GM19240 (cell line): ENCODE results near the gene ARL6.
A peak's percentile ranks its signal among the peaks of the same experiment; 100 is the strongest.

Experiments
- DNase-seq: peaks from one replicate; pipeline ENCODE4 v3.0.0; 2011; ENCODE audit warnings: low spot score; ENCODE audit not compliant: insufficient read length

ARL6 gene

DNA sequence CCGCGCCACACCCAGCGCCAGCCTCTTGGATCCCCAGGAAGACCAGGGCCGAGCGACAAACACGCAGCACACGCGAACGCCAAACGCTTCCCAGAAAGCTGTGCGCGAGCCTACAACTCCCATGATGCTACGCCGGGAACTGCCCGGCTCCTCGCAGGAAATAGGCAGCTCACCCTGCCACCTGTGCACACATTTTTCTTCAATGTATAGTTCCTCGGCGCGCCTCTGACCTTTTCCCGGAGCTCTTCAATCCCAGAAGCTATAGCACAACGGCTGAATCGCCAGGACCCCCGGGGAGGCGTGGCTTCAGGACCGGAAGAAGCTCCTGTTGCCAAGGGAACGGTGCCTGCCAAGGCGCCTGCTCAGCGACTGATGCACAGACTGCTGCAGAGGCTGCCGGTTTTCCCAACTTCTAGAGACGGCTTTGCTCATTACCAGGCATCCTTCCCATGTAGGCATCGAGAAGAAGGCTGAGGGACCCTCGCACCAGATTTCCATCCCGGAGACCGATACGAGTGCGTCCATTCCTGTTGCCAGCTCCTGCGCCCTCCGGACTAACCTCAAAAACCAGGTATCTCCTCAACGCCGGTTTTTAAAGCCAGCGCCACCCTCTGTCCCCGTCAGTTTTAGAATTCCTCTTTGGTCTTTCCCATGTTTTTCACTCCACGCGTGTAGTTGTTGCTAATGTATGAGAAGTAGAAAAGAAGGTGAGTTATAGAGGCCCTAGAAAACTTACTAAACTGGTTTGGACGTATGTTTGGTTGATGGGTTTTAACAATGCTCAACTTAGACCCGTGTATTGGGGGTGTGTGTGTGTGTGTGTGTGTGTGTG lies at the start of gene ARL6:
TSS of gene ARL6 (plus strand) at position 352 of the 832 bp plus-strand sequence. CDS start 3,350 bp downstream, outside the sequence.
- peak; percentile 23 for DNase-seq

DNA sequence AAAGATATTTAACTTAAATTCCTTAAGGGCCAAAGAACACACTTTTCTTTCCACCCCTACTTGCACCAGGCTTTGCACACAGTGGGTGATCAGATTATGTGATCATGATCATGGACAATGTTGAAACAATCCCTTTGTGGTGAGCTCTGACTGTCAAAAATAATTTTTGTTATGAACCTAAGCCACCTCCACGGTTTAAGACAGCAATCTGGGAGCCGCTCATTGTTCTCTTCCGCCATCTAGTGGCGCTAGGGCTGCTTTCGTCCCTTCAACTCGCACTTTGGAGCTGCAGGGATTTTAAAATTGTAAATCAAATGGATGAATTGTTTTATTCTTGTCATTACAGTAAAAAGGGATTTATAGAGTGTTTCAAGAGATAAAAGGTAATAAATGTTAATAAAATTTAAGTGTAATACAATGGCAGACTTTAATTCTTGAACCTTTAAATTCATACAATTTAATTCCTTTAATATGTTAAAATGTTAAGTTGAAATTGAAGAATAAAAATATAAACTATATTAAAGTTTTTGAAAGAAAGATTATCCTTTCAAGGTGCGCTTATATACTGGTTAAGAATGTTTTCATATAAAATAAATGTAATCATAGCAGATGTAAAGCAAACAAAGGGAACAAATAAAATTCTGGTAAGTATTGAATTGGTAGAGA lies 45.3 kb upstream of the ARL6 start:
- DNase-seq = peak; percentile 20

DNA sequence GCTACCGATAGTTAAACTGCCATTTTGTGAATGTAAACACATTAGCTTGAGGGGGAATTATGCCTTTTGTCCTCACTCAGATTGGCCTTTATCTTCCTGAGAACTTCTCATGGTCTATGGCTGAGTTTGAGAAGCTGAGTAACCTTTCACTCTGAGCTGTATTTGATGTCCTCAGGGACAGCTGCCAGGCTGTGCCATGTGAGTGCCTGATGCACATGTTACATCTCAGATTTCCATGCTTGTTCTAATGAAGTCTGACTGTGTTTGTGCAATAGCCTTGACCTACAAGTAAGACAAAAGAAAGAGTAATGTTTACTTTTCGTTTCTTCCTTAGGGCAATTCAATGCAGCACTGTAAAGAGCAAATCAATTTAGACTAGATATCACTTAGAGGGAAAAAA lies 44.1 kb upstream of the ARL6 start:
- no peak for DNase-seq

DNA sequence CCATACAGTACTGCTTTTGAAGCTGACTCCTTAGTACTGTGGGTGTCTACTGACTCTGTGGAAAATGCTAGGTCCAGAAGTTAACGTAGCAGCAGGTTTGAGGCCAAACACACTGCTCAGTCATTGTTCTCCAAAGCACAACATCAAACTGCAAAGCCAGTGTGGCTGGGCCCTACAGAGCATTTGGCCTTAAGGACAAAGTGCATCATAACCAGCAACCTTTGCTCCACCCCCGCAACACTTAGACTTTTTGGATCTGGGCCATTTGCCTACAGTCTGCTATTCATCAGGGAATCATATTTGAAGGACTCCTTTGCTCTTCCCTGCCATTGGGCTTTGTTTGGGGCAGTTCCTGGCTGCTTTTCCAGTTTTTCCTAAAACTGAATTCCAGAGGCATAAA lies 43.1 kb upstream of the ARL6 start:
- DNase-seq = no peak

GRCh38 chr3:97736928-97737327 lies 27.6 kb upstream of the ARL6 start:
- DNase-seq = no peak

- DNase-seq = no peak
Measured at GRCh38 chr3:97738761-97739160, 25.8 kb upstream of the ARL6 start.

- no peak for DNase-seq
Measured at GRCh38 chr3:97742036-97742435, 22.5 kb upstream of the ARL6 start.

DNA sequence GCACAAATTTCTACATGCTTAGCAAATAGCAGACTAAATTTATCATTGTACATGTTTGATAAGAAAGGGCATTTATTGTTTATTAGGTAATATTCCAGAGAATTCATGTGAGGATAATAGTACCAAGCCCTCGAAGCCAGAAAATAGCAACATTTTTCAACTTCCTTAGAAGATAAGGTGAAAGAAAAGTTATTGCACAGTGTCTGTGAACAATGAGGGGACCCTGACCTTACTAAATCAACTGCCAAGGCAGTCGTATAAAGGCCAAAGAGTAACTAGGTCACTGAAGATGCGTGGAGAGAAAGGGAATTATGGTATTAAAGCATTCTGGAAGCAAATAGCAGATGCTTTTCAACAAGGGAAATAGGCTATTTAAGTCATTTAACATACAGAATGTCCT lies 20.3 kb upstream of the ARL6 start:
- DNase-seq = no peak

DNA sequence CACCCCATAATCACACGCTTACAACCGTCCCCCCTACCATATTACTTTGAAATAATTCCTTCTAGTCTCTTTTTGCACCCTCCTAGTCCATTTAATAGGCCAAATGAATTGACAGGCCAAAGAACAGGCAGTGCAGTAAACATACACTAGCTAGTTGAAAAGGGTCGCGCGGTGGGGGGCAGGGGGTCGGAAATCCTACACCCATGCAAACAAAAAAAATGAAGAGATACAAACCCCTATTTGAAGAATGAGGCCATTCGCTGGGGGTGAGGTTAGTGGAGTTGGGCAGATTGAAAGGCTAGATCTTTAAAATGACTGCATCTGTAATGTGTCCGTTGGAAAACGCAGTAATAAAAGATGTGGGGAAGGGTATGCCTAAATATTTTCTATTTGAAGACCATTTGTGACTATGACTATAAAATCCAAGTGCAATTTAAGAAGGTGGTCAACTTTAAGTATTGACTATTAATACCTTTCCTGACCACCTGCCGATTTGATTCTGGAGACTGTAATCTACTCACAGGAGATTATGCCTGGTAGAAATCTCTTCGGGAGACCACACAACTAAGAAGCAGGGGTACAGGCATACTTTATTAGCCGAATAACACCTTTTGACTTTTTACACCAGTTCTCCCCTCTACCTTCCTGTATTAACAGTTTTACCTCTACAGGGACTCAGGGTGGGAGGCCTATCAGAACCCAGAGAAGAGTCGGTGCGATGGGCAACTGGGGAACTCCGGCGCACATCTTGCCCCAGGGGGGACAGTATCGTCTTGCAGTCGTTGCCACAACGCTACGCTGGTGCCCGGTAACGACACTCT lies 762 bp upstream of the ARL6 start:
- no peak for DNase-seq

- no peak for DNase-seq
Measured at GRCh38 chr3:97765336-97765735, 778 bp downstream of the ARL6 start.

DNA sequence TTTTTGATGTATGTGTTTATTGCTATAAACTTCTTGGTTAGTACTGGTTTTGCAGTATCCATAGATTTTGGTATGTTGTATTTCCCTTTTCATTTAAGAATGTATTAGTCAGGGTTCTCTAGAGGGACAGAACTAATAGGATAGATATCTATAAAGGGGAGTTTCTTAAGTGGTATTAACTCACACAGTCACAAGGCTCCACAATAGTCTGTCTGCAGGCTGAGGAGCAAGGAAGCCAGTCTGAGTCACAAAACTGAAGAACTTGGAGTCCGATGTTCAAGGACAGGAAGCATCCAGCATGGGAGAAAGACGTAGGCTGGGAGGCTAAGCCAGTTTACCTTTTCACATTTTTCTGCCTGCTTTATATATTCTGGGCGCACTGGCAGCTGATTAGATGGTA lies 8.4 kb downstream of the ARL6 start:
- DNase-seq = no peak

DNA sequence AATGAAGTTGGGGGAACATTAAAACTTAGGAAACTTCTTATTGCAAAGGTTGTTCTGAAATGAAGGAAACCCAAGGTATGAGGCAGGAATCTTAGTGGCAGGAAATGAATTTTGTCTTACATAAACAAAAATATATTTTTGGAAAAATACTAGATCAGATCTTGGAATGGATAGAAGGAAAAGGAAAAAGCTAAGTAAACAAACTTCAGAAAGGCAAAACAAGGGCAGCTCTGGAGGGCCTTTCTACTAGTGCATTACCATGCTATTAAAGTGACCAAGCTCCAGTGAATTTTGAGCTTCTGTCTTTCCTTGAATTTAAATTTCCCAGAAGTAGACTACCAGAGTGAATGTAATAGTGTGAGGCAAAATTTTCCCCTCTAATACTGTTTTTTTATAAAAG lies 13.6 kb downstream of the ARL6 start:
- no peak for DNase-seq

DNA sequence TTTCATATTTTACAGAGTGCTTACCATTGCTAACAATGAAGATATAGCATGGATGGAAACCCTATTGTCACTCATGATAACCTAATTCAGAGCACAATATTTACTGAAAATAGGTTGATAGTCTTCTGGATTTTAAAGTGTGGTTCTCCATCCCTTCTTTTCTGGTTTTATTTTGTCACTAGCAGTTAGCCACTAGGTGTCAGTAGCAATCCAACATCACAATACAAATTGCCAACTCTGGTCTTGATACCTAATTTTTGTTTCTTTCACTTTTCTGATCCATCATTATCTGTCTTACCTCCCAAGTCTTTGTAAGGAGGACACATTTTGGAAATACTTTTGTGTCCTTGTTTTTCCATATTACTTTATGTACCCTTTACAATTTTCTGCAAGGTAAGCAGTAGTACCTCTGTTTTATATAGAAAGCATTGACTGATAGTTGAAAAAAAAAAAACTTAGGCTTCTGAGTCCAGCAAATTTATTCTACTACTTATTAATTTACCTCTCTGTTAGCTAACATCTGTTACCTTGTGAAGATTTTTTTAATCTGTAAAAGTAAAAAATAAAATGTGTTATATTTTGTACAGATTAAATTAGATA lies 29.0 kb downstream of the ARL6 start:
- DNase-seq = no peak

DNA sequence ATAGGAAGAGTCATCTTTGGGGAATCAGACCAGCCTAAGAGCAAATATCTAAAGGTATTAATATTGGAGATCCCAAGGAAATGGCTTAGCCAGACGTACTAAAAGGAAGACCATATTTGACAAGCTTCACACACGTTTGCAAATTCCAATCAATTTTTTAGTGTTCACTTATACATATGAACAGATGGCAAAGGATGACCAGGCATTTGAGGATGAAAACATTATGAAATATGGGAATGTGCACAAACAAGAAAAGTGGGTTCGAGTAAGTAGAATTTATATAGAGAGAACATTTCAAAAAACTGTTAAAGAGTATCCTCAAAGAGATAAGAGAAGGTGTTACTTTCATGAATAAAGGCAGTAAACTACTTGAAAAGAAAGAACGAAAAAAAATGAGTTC lies 31.4 kb downstream of the ARL6 start:
- DNase-seq = no peak

DNA sequence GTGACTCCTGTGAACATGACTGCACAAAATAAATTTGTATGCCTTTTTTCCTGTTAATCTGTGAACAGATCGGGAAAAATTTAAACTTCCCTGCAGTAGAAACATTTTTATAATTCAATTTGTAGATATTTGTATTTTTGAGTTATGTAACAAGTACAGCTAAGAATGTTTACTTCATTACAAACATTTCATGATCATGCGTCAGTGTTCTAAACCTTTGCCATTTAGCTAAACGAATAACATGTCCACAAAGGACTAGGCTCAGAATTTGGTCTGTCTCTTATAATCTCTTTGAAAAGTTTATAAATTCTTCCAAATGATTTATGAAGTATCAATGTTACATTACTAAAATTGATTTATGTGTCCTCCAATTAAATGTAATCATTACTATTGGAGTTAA lies 39.9 kb downstream of the ARL6 start:
- no peak for DNase-seq

- no peak for DNase-seq
Measured at GRCh38 chr3:97810779-97811390, 46.3 kb downstream of the ARL6 start.

- DNase-seq = no peak
Measured at GRCh38 chr3:97815149-97815917, 50.8 kb downstream of the ARL6 start.

GRCh38 chr3:97816811-97817210 lies 52.3 kb downstream of the ARL6 start:
- DNase-seq = no peak

- DNase-seq = no peak
Measured at GRCh38 chr3:97817965-97818364, 53.4 kb downstream of the ARL6 start.

DNA sequence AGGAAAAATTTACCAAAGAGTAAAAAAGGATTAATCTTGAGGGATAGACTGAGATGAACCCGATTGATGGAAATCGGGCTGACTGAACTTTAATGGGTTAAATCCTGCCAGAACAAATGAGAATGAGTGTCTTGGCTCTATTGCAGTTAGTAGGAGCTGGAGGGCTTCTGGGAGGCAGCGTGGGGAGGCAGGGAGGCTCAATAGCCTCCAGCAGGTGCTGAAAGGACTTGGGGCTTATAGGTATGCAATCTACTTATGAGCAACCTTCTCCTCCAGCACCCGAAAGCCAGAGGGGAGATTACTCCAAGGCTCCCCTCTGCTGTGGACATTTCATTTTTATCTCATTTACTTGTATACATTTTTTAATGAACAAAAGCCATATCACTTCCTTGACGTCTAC lies 56.2 kb downstream of the ARL6 start:
- DNase-seq = no peak
